ENCODE measurements around the gene CCL11.
"Not testable (repeated sequence)": the region's sequence is repeated elsewhere in the genome, so short reads cannot be mapped to it uniquely, and the experiment has no call there.

Gene CCL11

GRCh38 chr17:34312080-34312479 is 26.5 kb downstream of the CCL11 start:
- no peak for DNase-seq

GRCh38 chr17:34313164-34313563 is 27.6 kb downstream of the CCL11 start:
- no peak for DNase-seq

GRCh38 chr17:34314279-34314678 is 28.7 kb downstream of the CCL11 start:
- DNase-seq: no peak

- DNase-seq: no peak
Measured at GRCh38 chr17:34318474-34318873, 32.9 kb downstream of the CCL11 start.

GRCh38 chr17:34319039-34319483 is 33.5 kb downstream of the CCL11 start, which contains the start of gene CCL8:
TSS of gene CCL8 (plus strand) at chr17:34319435. CDS start at chr17:34319502, 67 bp downstream.
- DNase-seq: no peak

GRCh38 chr17:34321964-34322363 is 36.4 kb downstream of the CCL11 start:
- no peak for DNase-seq

GRCh38 chr17:34327580-34327979 is 42.0 kb downstream of the CCL11 start:
- not testable (repeated sequence) for DNase-seq

GRCh38 chr17:34337701-34338100 is 52.2 kb downstream of the CCL11 start:
- DNase-seq: no peak
